ENCODE measurements around the gene SCG3.

SCG3 gene

GRCh38 chr15:51731549-51732267, 50.4 kb downstream of the SCG3 start:
- DNase-seq, result peak; percentile 66

GRCh38 chr15:51732646-51733045, 51.3 kb downstream of the SCG3 start:
- no peak for DNase-seq

- DNase-seq, result peak; percentile 54
These were observed 54.1 kb downstream of the SCG3 start for GRCh38 chr15:51735228-51736010.

DNA sequence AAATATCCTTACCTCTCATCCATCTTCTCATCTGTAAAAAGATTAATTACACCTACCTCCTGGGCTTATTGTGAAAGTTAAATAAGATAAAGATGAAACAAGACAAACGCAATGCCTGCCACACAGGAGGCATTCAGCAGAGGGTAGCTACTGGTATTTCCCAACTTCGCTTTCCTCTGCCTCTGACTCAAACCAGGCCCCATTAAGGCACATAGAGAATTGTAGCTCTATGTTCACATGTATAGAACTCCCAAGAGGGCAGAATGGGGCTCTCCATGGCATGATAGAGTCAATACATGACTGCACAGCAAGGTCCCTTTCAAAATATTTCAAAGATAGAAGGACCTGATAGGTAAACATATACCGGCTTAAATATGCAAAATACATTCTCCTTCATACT, 54.8 kb downstream of the SCG3 start:
- DNase-seq, result no peak

DNA sequence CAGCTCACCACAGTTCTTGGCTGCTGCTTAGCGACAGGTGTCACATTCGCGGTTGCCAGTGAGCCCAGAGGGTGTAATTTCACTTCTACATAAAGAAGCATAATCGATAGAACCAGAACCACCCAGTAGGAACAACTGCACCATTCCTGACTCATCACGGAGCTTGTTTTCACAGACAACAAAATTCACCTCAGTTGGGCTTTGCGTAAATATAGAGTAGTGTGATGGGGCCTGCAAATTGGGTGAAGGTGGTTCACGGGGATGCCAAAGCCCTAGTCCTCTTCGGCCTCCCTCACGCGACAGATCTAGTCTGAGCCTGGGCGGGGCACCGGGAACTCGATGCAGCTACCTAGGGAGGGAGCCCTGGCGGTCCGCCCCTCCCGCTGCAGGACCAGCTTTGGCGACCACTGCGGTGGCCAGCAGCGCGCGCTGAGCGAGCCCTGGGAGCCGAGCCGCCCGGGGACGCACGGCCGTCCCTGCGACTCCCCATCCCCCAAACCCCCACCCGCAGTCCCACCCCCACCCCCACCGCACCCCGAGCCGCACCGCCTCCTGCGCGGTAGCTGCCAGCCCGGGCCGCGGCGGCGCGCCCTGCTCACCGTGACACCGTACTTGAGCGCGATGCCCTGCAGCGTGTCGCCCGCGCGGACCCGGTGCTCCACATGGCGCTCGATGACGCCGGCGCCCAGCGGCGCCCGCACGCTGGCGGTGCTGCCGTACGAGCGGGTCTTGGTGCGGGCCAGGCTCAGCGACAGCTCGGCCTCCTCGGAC, 55.6 kb downstream of the SCG3 start:
- DNase-seq, result peak; percentile 63

DNA sequence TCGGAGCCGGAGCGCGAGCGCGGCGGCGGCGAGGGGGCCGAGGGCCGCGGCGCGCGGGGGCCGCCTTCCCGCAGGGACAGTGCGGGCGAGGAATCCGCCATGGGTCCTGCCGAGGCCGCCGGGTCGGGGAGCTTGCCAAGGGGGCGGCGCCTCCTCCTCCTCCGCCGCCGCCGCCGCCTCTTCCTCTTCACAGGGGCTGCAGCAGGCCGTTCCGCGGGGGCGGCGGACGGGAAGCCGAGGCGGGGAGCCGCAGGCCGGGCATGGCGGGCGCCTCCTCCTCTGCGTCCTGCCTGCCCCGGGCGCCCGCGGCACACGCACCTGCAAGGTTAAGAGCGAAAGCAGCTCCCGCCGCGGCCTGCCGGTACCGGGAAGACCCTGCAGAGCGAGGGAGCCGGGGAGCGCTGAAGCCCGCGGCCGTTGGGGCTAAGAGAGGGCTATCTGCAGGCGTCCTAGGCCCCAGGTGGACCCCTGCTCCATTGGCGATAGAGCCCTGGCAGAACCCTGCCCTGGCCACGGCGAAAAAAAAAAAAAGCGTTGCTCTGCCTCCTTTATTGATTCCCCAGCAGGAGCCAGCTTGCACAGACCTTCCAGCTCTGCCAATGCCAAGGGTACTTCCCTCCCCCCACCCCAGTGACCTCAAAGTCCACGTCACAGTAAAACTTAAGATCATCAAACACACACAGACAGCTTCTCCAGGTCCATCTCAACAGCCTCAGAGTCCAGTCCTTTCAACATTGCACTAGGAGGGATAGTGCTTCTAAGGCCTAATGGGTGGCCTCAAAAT, 56.4 kb downstream of the SCG3 start, which contains the start of gene LYSMD2:
LYSMD2 (minus strand) TSS at position 134 of the 784 bp plus-strand sequence; CDS start at position 101, 33 bp downstream.
- DNase-seq, result peak; percentile 68

DNA sequence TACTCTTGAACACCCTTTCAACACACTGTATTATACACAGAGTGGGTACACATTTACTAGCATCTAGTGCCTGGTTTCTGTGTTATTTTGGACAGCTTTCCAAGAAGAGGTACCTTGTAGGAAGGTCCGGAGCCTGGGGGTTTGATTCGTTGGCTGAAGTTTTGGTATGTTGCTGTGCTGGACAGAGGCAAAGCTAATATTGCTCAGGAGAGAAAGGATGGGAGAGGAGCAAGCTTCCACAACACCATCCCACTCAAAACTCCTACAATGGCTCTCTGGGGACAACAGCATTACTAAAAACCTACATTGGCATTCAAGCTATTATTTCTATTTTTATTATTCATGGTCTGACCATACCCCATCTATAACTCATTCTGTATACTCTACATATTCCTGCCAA, 57.2 kb downstream of the SCG3 start:
- DNase-seq, result no peak

DNA sequence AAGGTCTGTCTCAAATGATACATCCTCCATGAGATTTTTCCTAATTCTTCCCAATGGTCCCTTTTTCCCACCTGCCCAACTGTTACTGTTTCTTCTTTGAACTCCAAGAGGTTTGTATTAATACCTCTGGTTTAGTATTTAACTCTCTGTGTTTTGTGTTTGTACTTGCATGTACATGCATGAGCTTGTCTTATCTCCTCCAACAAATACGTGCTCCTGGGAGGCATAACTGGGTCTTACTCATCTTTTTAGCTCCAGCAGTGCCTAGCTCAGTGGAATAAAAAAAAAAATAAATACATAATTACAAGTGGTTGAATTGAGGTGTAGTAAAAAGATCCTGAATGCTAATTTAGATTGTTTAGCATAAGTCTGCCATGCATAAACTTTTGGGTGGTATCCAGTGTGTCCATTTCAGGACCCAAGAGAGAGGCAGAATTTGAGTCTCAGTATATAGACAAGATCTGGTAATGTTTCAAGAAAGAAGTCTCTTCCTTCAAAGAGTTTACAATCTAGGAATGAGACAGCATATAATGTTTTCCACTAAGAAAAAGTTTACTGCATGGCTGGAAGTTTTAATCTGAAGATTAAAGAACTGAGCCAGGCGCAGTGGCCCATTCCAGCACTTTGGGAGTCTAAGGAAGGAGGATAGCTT, 57.9 kb downstream of the SCG3 start:
- no peak for DNase-seq

- no peak for DNase-seq
These were observed 68.0 kb downstream of the SCG3 start for GRCh38 chr15:51749307-51749706.

DNA sequence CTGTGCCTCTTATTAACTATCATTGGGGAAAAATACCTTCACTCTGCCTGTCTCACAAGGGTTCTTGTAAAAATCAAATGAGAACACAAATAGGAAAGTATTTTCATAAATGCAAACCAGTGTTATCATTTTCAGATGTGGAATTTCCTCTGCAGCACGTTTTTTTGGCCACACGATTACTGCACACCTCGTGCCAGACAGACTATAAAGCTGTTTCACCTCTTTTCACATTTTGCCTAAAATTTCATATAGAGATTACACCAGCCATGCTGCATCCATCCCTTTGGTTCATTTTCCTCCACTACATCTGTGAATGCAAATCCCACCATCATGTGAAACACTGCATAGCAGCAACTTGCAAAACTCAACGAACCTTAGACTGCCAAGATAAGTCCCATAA, 68.9 kb downstream of the SCG3 start:
- DNase-seq, result no peak

GRCh38 chr15:51750792-51751696, 69.7 kb downstream of the SCG3 start, which contains the start of gene TMOD2:
TMOD2 (plus strand) TSS chr15:51751597; CDS start chr15:51766442, 14,845 bp downstream.
- DNase-seq, result peak; percentile 57

- no peak for DNase-seq
These were observed 70.7 kb downstream of the SCG3 start for GRCh38 chr15:51751697-51752683.

GRCh38 chr15:51752888-51753287, 71.6 kb downstream of the SCG3 start:
- DNase-seq, result no peak

GRCh38 chr15:51754267-51754666, 73.0 kb downstream of the SCG3 start:
- no peak for DNase-seq

DNA sequence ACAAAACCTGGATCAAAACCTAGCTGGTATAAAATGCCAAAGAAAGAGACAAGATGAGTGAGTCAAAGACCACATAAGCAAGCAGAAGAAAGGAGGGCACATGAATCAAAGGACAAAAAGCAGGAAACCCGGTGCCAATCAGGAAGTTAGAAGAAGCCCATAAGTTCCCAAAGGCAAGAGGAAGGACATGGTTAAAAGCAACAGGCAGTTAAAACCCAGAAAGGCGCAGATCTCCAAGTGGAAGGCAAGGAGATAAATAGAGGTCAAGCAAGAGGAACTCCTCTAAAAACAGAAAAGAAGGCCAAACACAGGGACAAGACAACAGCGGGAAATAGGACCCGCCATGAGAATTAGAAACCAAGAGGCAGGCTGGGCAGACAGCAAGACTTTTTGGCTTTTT, 74.5 kb downstream of the SCG3 start:
- no peak for DNase-seq

- no peak for DNase-seq
These were observed 75.2 kb downstream of the SCG3 start for GRCh38 chr15:51756482-51756881.

- DNase-seq, result no peak
These were observed 76.1 kb downstream of the SCG3 start for GRCh38 chr15:51757450-51757849.

DNA sequence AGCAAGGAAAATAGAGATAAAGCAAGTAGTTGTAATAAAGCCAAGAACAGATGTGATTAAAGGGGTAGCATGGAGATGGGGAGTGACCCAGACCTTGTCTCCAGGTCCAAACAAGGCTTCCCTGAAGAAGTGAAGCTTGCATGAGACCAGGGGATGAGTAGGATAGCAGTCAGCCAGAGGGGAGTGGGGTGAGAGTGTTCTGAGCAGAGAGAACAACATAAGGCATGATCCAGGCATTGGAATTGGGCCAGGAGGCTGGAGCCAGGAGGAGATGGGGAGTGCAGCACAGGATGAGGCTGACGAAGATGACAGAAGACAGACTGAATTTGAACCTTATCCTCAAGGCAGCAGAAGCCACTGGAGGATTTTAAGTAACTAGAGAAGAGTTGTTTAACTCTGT, 77.3 kb downstream of the SCG3 start:
- DNase-seq, result no peak

GRCh38 chr15:51759557-51760070, 78.3 kb downstream of the SCG3 start:
- no peak for DNase-seq
